DMS 273 (cell line): ENCODE data around the gene P3H3.

Source experiments
- DNase-seq: peaks from one replicate; lab custom pipeline; 2025; ENCODE audit not compliant: unreplicated experiment; lab: John Stamatoyannopoulos, UW

P3H3 gene

GRCh38 chr12:6827982-6828780 lies at the start of gene P3H3:
P3H3 (plus strand) TSS chr12:6828407; CDS start chr12:6828441, 34 bp downstream.
- peak; percentile 71 for DNase-seq

DNA sequence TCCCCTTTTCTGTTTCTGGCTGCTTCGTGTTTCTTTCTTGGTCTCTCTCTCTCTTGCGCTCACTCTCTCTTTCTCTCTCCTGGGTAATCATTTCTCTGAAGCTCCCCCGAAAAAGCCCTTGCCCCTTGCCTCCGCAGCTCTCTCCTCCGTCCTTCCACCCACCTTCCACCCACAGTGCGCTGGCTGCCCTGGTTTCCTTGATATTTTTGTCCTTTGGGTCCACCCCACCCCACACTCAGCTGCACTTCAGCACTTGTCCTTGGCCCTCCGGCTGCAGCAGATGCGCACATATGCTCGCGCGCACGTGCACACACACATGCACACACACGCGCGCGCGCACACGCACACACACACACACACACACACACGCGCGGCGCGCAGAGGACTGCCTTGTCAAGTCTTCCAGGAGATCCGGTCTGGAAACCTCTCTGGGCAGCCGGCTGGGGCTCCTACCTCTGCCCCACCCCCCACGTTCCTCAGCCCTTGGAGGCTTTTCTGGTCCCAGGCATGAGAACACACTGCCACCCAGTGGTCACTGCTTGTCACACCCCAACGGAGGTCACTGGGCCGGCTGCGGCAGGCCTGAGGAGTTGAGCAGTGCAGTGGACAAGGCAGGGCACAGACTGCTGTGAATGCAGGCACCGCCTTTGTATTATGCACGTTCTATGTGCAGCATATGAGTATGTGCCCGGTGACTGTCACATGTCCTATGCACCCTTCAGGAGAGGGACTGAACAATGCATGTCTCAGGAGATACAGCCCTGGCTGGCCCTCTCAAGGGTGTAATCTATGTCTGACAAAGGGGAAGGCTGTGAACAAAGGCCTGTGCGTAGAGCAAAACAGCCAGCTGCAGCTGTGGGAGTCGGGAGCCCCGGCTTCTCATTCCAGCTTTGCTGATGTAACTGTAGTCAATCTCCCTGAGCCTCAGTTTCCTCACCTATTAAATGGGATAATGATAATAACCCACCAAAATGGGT lies 49.3 kb upstream of the P3H3 start:
- peak; percentile 94 for DNase-seq

DNA sequence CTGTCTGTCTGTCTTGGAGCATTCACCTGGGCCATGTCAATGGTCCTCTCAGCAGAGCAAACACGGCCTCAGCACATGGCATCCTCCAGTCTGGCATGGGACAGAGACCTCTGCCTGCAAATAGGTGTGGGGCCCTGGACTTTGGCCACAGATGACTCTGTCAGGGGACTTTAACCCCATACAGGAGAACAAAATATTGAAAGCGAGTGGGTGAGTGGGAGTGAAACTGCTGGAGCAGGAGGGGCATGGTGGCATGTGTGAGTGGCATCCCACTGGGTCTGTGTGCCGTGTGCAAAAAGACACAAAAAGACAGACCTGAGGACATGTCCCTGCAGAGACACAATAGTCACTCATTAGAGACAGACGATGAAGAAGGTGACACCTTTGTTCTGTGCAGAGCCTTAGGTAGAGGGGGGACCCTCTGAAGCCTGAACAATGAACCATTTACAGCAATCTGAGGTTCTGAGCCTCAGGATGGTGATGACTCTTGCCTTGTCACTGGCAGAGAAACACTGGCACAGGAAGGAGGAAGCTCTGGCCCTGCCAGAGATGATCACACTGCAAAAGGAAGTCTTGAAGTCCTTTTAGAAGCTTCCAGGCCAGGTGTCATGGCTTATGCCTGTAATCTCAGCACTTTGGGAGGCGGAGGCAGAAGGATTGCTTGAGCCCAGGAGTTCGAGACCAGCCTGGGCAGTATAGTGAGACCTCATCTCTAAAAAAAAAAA lies 48.3 kb upstream of the P3H3 start:
- DNase-seq = no peak

DNA sequence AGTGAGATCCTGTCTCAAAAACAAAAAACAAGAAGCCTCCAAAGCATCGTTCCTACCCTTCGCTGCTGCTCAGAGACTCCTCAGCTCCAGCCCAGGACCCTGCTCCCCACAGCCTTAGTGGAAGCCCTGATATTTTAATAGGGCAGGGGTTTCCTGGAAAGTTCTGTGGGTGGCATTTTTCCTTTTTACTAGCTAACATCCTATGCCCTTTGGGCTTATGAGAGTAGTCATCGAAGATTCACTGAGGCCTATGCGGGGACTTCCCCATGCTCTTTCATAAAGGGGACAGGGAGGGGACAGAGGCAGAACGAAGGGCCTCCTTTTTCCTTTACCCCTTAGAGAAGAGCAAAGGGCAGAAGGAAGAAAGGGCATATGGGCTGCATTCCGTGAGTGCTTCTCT lies 47.6 kb upstream of the P3H3 start:
- no peak for DNase-seq

DNA sequence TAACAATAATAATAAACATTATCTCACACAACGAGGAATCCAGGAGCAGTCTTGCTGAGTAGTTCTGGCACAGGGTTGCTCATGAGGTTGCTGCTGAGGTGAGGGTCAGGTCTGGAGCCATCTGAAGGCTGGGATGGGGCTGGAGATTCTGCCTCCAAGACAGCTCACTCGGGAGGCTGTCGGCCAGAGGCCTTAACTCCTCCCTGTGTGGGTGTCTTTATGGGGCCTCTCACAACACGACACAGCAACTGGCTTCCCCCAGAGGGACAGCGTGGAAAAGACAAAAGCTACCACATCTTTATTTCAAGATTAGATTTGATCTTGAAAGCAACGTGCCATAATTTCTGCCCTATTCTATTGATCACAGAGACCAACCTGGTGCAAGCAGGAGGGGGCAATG lies 46.1 kb upstream of the P3H3 start:
- no peak for DNase-seq

GRCh38 chr12:6782850-6783566 lies 45.2 kb upstream of the P3H3 start:
- no peak for DNase-seq

- no peak for DNase-seq
These were observed 44.4 kb upstream of the P3H3 start for GRCh38 chr12:6783828-6784227.

DNA sequence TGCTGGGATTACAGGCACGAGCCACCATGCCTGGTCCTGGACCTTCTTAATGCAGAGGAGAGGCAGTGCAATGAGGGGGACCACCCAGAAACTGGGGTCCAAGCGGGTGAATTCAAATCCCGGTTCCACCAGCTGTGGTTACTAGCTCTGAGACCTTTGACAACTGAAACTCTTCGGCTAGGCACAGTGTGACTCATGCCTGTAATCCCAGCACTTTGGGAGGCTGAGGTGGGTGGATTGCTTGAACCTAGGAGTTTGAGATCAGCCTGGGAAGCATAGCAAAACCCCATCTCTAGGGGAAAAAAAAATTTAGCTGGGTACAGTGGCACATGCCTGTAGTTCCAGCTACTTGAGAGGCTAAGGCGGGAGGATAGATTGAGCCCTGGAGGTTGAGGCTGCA lies 43.9 kb upstream of the P3H3 start:
- DNase-seq = no peak

GRCh38 chr12:6784761-6785160 lies 43.4 kb upstream of the P3H3 start:
- no peak for DNase-seq

DNA sequence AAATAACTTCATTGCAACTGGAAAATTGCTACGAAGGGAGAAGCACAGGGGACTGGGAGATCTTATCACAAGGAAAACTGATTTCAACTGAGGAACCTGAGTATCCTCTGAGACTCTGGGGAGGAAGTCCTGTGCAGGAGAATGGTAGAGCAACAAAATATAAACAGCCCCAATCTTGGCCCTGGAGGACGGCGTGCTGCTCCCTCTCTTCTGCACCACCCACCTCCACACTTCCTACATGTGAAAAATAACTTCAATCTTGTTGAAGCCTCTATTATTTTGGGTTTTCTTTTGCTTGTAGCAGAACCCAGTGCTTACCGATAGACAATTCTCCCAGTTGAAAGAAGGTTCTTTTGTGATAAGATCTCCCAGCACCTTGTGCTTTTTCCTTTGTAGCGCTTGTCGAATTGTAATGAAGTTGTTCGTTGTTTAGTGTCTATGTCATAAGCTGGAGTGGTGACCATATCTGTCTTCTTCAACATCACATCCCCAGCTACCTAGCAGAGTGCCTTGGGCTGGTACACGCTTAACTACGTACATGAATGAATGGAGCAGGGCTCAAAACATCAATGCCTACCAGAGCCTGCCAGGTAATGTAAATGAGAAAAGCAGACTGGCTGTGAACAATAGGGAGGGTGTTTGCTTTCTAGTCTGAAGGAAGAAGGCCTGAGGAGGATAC lies 41.7 kb upstream of the P3H3 start:
- no peak for DNase-seq

DNA sequence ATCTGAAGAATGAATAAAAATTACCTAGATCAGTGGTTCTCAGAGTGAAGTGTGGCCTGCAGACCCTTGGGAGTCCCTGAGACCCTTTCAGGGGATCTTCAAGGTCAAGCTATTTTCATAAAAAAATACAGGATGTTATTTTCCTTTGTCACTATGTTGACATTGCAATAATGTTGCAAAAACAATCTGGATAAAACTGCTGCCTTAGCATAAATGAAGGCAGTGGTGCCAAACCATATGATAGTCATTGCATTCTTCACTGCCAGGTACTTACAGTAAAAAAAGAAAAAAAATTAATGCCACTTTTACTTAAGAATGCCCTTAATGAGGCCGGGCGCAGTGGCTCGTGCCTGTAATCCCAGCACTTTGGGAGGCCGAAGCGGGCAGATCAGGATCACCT lies 40.9 kb upstream of the P3H3 start:
- no peak for DNase-seq

GRCh38 chr12:6788972-6789924 lies 39.0 kb upstream of the P3H3 start, which contains the start of gene CD4:
CD4 (plus strand) TSS chr12:6789528; CDS start chr12:6800139, 10,611 bp downstream.
- no peak for DNase-seq

DNA sequence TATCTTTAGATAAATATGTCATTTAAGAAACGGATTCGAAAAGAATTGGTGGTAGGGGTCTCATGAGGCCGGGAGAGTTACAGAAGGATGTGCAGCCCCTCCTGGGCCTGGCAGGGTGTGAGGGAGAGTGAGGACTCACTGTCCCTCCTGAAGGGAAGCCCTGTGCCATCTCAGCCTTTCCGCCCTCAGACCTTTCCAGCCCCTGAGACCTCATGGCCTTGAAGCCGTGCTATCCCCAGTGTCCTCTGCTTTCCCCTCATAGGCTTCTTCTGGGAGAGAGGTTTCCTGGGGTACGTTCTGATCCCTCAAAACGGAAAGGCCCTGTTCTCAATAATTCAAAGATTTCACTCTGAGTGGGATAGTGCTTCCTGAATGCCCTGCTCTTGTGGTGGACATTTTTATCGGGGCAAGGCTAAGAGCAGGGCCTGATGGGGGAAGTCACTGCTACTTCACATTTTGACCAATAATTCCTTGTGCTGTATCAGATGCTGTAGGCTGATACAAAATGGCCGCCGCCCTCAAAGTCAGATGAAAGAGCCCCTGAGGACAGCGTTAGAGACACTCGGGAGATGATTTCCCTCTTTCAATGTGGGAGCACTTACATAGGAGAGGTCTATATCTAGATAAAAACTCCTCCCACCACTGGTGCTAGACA lies 37.6 kb upstream of the P3H3 start:
- no peak for DNase-seq

GRCh38 chr12:6791931-6792520 lies 36.2 kb upstream of the P3H3 start:
- no peak for DNase-seq

DNA sequence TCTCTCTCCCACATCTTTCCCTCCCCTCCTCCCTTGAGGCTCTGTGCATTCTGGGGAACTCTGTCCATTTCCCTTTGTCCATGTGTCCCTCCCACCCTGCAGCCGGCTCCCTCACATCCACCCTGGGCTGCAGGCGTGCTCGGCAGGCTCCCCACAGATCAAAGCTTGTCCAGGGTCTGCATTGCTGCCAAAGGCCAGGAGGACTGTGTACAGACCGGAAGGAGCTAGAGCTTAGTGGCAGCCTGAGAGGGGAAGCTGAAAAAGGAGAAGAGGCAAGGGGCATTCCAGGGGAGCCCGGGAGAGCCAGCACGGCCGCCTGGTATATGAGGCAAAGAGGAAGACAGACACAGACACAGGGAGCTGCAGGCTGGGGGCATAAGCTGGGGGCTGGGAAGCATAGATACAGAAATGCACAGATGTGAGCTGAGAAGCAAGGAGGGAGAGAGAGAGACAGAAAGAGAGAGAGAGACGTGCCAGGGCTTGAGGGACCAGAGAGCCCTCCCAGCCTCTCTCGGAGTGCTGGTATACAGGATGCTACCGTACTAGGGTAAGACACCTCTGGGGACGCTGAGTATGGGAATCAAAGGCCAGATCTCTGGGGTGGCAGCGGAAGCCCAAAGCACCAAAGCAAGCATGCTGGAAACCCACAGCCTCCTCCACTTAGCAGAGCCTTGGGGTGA lies 35.5 kb upstream of the P3H3 start:
- no peak for DNase-seq

DNA sequence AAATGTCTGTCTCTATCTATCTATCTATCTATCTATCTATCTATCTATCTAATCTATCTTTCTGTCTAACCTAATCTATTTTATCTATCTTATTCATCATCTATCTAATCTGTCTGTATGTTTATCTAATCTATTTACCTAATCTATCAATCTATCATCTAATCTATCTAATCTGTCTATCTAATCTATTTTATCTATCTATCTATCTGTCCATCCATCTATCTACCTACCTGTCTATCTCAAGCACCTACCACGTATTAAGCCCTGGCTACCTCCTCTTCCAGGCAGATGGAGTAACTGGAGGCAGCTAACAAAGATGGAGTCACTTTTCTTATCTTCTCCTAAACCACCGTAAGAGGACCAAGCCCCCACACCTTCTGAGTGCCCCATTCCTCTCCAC lies 33.1 kb upstream of the P3H3 start:
- DNase-seq = no peak

GRCh38 chr12:6796576-6796975 lies 31.6 kb upstream of the P3H3 start:
- no peak for DNase-seq
